Hindlimb muscle (tissue), 1 donor: ENCODE measurements around the gene RSPO3. TPM values are rescaled to one million over a fixed set of nuclear protein-coding genes. Genes with fewer than 3 reads are reported as not detected.
A peak's percentile ranks its signal among the peaks of the same experiment; 100 is the strongest.

Experiments
- DNase-seq: peaks from one replicate; pipeline ENCODE4 v3.0.0-alpha.2; 2013
- polyA plus RNA-seq: library from polyadenylated mRNA; unstranded; fragments of 120-200 nt; gene quantifications from one replicate; pipeline ENCODE4 v1.2.1, GENCODE V29; 2013; ENCODE audit not compliant: insufficient read length

The RSPO3 gene
- polyA plus RNA-seq, 1 donor = 12.7 TPM

DNA sequence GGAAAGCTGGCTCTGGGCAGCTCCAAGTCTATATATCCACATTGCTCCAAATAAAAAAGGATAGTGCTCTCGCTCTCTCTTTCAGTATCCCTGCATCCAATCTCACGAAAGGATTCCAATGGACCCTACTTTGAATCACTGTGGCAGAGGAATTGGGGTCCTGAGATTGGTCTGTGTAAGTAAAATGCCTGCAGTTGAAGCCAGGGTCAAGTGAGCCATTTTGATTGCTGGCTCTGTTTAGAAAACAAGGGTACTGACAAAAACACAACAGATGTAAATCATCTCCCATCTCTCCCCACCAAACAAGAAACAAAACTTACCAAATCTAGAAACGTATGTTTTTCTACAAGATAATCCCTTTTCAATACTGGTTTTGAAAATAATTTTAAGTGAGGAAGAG, 45.6 kb downstream of the RSPO3 start:
- DNase-seq = no peak

DNA sequence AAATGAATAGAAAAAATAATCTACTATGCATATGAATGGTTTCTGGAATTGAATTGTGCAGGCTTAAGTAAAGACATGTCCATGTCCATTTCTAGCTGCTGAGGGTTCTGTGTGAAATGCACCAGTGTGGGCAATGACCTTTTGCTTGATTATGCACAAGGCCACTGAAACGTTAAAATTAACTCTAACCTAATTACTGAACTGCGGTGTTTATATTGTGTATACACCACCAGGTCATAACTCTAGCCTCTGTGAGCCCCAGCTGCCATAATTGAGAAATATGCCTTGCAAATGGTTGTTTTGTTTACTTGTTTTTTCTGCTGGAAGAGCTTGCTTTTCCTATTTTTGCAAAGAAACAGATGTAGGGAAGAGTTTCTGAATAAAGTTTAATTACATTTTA, 46.1 kb downstream of the RSPO3 start:
- DNase-seq = no peak

DNA sequence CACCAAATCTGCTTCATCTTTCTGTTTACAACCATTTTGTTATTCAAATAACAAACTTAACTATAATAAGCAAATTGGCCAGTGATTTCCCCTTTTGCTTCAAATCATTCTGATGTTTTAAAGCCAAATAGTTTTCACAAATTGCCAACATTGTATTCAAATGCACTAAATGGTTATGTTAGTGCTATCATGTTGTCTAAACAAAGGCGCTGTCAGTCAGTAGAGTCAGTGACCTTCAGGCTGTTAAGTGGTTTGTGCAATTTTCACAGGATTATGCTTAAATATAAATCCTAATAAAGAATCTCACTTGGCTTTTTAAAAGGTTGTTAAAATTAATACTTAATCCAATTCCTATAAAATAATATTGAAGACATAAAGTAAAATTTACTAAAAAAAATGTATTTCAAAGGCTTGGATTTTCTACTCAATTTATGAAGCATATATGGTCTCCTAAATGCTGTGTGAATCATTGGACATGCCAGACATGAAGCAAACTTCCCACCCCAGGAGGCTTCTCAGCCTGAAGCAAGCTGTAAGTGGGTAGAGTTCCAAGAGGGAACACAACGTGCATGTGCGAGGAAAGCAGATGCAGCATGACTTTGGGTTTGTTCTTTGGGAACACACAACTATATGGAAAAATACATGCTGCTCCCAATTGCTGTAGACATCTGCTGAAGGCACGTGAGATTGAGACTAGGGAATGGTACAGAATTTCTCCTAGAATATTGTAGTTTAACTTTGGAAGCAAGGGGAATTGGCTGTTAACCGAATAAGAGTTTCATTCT, 54.9 kb downstream of the RSPO3 start:
- peak; percentile 79 for DNase-seq

DNA sequence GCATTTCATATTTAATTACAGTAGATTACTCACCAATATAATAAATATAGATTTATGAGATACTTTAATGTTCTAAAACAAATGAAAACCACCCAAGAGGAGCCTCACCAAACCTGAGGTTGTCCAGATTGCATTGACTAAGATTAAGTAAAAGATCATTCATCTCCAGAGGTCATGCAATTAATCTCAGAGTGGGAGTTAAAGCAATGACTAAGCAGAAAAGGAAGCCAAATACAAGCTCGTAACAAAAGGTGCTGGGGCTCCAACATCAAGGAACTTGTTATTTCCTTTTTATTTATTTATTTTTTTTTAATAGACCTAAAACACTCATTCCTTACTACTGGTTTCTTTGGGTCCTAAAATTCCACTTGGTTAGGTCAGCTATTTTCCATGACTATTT, 57.7 kb downstream of the RSPO3 start:
- no peak for DNase-seq

DNA sequence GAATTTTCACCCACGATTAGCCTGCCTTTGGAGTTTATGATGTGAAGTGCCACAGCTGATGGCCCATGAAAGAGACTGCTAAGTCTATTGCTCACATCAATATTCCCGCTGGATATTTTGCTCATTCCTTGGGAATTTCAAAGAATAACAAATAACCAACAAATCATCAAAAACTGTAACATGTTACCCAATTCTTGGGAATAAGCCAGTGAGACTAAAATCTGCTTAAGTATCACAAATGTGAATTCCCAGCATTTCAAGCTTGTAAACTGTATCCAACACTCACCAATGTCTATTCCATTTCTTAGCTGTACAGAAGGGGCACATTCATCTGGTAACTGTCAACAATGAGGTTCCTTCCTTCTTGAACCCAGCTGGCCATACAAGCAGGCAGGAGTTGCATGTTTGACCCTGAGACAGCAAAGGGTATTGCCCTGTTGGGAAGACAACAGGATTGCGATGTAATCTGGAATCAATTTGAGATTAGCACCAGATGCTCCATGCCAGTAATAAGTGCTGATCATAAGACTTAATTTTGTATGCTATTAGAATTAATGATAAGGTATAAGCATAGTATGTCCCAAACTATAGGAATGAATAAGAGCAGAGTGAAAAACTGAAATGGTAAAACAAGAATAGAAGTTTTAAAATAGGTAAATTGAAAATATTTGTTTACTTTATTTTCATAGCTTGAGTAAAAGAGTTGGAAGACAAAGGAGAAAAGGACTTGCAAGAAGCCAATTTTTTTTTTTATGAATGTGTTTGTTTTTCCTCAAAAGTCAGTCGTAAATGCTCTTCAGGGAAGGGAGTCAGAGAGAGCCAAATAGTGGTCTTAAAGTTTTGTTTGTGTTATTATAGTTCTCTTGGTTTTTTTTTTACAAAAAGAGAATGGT, 58.8 kb downstream of the RSPO3 start:
- no peak for DNase-seq

DNA sequence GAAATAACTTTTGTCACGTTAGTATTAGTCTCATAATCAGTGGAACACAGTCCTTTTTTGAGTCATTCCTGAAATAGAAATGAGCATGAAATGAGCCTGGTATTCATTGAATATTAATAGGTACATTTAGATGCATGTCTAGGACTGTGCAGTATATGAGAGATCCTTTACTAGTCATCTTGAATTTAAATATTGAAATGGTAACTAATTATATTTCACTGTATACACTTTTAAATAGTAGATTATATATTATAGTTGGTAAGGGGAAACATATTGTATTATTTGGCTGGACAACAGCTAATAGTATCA, 59.4 kb downstream of the RSPO3 start:
- DNase-seq = no peak

DNA sequence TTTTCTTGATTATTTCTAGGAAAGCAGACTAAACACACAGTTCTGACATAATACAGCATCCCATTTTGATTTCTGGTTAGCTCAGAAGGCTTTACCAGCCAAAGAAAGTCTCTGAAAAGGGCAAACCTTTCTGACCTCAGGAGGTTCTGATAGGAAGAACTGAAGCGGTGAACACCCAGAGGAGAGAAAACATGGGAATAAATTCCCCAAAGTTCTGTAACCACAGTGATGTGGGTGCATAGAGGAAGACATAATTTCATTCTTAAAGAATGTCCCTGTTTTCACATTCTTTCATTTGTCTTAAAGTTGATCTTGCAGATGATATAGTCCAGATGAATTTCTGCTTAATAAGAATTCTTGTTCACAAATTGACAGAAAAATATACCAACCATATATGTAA, 60.3 kb downstream of the RSPO3 start:
- DNase-seq = no peak

DNA sequence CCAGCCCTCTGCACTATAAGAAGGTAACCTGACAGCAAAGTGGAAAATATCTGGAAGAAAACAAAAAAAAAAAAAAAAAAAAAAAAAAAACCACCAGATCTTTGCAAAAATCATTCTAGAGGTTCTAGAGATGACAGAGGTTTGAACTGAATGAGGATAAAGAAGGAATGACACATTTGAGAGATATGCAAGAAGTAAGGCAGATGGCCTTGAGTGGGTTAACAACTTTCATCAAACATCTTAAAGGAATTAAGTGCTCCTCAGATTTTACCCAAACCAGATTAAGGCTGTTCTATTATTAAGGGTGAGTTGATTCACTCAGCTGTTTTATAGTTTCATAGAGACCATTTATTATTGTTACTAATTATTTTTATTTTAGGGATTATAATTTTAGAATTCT, 62.0 kb downstream of the RSPO3 start:
- no peak for DNase-seq

DNA sequence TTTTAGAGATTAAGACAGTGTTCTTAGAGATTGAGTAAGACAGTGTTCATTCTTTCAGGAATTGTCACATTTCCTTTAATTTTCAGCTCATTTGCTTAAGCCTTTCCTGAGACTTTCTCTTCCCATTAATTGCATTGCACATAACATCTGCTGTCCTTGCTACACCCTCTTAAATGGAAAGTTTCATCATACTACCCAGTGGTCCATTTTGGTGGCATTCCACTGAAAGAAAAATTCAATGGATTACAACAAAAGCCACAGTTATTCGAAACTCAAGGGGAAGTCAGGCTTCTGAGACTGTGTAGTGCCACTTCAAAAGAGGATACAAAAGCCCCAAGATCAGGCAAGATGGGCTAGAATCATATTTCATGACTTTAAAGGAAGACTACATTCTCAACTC, 64.0 kb downstream of the RSPO3 start:
- no peak for DNase-seq

DNA sequence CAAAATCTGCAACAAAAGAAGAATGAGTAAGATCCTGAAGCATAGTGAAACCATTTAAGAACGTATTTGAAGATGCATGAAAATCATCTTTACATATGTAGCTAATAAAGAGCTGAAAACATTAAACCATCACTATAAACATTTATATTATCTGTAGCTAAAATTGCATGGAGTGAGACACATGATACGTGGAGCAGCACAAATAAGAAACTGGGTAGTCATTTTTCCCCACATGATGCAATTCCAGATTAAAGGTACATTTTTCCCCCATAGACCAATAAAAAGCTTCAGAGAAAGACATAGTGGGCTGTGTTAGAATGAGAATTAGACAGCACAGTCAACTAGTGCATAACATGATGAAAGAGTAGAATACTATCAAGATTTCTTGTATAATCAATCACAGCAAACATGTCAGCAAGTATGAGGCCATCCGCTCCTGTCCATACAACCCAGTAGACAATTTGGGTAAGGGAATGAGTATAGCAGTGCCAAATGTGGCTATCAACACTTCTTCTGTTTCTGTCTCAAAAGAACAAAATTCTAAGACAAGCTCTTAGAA, 67.0 kb downstream of the RSPO3 start:
- DNase-seq = no peak

DNA sequence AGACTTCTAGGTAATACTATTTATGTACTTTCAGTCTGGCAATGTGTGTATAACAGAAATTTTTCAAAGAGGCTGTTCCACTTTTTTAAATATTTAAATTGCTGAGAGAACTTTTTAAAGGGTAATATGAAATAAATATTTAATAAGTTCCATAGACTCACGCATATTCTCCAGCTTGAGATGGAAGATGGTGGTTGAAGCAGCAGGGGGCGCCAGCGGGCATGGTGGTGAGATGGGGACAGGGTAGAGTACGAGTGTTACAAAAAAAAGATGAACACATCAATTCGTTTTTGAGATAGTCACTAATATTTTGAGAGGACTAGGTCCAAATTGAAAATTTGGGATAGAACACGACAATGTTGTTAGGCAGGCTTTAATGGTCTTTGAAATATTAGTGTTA, 68.4 kb downstream of the RSPO3 start:
- no peak for DNase-seq

DNA sequence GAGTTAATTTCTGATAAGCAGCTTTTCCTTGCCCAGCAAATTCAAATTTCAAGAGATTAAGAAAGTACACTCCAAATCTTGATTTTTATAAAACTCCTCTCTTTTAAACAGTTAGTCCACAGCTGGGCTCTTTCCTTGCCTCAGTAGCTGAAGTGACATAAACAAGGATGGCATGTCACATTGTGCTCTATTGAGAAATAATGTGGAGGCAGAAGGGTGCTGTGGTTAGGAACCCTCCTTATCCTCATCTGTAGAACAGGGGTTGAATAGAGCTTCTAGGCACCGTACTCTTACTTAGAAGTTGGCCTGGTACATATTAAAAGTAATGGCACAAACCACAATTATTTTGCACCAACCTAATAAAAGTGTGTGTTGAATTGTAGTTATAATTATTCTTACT, 70.3 kb downstream of the RSPO3 start:
- DNase-seq = no peak

DNA sequence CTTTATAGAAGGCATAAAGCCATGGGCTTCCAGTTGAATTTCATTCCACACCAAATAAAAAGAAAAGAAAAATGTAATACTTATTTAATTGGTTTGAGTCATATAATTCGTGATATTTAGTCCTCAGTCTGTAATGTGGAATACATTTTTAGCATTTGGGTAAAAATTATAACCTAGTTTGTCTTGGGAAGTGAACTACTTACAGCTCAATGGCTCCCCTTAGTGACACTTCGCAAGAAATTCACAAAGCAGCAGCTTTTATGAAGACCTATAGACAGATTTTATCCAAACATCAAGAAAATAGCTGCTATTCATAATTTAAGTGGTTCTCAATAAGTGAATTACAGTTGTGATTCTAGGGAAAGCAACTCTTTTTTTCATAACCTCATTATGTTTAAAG, 72.1 kb downstream of the RSPO3 start:
- no peak for DNase-seq

DNA sequence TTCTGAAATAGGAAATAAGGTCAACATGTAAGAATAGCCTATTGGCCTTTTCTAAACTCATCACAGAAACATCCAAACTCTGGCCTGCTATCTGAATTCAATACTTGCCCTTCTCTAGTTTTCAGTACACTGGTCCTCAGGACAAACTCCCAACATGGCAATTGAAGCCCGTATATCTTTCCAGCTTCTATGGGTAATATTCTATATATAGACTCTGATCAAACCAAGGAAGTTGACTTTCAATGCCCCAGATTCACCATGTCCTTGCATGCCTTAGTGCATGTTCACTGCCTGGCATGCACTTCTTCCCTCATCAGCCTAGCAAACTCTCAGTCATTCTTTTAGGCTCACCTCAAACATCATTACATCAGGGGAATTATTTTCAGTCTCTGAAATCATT, 73.2 kb downstream of the RSPO3 start:
- no peak for DNase-seq

DNA sequence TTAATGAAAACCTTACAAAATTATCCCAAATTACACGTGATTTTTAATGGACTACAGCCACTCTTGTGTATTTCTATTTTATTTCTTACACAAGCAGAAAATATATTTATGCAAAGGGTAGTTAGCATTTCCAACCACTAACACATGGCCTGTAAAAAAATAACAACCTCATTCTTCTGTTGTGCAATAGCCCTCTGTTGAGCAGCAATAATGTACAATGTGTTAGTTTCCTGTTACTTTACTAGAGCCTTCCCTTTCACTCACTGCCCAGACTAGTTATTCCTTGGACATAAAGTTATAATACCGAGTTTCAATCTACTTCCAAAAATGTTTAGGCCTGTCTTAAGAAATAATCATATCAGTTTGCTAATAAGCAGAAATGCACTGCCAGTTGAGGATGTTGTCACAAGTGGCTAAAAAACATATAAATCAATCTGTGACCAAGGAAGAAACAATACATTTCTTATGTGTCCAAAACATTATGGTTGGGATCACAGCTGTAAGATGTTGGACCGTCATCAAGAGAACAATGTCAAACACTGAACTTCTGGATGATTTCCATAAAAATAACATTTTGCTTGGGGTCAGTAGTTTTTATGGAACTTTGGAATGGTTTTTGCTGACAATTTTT, 74.6 kb downstream of the RSPO3 start:
- peak; percentile 80 for DNase-seq

DNA sequence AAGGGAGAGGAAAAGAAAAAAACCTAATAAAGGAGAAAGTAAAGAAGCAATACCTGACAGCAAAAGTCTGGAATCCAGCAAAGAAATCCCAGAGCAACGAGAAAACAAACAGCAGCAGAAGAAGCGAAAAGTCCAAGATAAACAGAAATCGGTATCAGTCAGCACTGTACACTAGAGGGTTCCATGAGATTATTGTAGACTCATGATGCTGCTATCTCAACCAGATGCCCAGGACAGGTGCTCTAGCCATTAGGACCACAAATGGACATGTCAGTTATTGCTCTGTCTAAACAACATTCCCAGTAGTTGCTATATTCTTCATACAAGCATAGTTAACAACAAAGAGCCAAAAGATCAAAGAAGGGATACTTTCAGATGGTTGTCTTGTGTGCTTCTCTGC, 77.4 kb downstream of the RSPO3 start:
- no peak for DNase-seq

DNA sequence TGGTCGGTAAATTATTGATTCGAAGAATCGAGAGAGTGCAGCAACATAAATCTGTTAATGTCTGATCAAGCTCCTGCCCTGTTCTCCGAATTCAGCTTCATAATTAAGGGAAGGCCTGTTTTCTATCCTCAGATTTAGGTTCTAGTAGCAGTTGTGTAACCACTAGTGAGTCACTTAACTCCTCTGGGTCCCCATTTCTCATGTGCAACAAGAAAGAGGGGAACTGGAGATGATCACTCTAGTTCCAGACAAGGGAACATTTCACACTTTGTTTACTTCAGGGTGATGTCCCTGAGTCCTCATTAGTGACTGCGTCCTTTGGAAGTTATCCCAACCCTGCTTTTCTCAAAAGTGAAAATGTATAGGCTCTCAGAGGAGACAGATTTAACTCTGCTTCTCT, 80.1 kb downstream of the RSPO3 start:
- DNase-seq = no peak

DNA sequence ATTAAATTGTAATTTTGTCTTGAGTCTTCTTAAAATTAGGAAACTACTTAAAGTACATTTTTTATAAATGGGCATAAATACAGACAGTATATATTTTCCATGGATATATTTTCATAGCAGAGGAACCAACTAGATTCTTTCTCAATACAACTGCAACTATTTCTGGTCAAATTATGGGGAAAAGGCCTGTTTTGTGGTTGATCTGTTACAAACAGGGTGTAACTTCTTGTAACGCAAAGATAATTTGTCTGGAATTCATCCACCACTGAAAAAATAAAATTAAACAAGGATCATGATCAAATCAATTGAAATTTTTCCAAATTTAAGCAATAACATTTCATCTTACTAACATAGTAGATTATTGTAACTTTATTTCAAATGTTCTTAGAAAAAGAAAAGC, 81.0 kb downstream of the RSPO3 start:
- DNase-seq = no peak

DNA sequence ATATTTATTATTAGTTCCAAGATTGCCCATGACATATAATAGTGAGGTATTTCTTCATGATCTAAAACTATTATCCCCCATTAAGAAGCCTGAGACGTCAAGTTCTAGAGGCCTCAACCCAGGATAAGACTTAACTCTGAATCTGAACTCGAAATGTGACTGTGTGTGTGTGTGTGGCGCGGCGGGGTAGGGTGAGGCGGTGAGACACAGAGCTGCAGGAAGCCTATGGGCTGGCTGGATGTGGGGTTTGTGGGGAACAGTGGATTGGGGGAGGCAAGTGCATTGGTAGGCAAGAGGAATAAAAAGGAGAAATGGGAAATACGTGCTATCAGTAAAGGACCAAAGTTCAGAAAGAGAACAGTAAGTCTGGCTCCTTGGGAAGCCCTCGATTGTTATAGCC, 81.6 kb downstream of the RSPO3 start:
- no peak for DNase-seq

DNA sequence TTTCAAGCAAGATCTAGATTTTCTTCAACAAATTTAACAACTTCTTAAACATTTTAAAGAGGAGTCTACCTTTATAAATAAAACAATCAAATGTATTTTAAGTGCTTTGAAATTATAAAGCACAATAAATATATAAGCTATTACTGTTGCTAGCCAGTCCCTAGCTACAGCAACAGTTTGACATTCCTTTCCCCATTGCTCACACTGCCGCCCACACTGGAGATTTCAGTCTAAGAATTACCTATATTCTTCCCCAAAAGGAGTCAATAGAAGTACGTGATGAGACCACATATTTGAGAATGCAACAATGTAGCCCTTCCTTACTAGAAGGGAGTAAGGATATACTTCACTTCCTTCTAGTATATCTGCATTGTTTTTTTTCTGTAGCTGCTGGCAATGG, 82.8 kb downstream of the RSPO3 start:
- DNase-seq = no peak

DNA sequence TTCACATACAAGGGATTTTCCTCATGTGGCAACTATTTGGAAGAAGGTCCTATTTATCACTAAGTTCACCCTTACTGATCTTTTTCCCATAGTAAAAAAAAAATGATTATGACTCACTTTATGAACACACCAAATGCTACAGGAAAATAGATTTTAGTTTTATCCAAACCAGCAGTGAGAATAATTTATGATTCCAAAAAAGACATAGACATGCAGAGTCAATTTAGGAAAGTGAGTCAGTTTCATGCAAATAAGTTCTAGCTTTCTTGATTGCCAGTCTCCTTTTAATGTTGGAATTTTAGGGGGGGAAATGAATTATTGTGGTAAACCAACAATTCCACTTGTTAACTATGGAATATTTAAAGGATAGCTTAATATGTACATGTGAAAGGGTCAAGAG, 84.2 kb downstream of the RSPO3 start:
- no peak for DNase-seq

DNA sequence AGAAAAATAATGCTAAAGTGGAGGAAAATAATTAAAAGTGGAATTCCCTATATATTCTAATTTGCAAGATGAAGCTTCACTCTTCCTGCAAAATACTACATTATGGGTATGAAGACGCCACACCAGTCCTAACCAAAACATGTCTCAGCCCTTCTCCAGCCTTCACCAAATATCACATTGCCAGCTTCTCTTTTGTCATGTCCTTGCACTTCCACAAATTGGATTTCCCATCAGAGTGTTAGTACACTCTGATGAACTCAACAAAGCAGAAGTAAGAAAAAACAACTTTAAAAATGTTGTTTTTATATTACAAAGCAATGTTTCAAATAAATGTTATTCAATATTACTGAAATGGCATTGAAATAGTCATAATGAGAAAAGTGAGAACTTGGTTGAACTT, 85.8 kb downstream of the RSPO3 start:
- no peak for DNase-seq

DNA sequence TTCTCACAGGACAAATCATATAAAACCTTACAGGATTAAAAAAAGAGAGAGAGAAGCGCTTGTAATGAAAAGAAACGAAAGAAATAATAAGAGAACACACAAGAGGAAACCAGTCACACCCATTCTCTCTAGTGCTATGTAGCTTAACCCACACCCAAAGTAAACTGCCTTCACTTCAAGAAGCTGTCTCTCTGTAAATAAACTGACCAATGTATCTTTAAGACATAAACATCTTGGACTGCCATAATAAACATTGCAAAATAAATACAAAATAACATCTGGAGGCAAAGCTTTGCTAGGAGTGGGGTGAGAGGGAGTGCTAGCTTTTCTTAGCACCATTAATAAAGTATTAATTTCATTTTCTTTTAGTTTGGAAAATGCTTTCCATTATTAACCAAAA, 86.6 kb downstream of the RSPO3 start:
- no peak for DNase-seq
